CD4-positive, alpha-beta T cell (primary cell): ENCODE results near the gene MAP4K2. TPM values are rescaled to one million over a fixed set of nuclear protein-coding genes. Genes with fewer than 3 reads are reported as not detected.

Source experiments
- ATAC-seq: fragments of 200-7000 bp; cut with Tn5 transposase; one replicate; pipeline ENCODE4 v1.10.0; 2022; ENCODE audit warnings: mild to moderate bottlenecking; ENCODE audit not compliant: poor library complexity
- CTCF ChIA-PET: fragments of 350-600 bp; sonication (Branson Sonifier 250); formaldehyde crosslinking; loops from one replicate; lab custom pipeline; 2021; ENCODE audit warnings: antibody characterized with exemption, inconsistent platforms; lab: Charles Lee
- POLR2A ChIA-PET: fragments of 350-600 bp; sonication (Branson Sonifier 250); formaldehyde crosslinking; loops from one replicate; lab custom pipeline; 2021; ENCODE audit warnings: antibody characterized with exemption, inconsistent platforms; lab: Charles Lee
- DNase-seq, 14 experiments: peaks; one replicate each; pipeline ENCODE4 v3.0.0-alpha.2; 2013 to 2020; ENCODE audit warnings: mixed read lengths in 2 of 14
- H3K27ac ChIP-seq, 2 donors: one replicate each; pipeline versions ENCODE4 v1.5.1 to v1.7.0; 2013; ENCODE audit warnings: low read length in 2 of 2, low read depth in 1 of 2, mild to moderate bottlenecking in 1 of 2
- H3K27me3 ChIP-seq, 2 experiments: 1 replicate in 1 of 2; 2 replicates in 1 of 2; pipeline versions ENCODE4 v1.6.1 to v1.7.0; 2013; ENCODE audit warnings: low read length in 2 of 2, control low read depth in 1 of 2, mild to moderate bottlenecking in 1 of 2, moderate library complexity in 1 of 2; ENCODE audit not compliant: insufficient read depth in 2 of 2, control insufficient read depth in 1 of 2
- H3K36me3 ChIP-seq: one replicate; pipeline ENCODE4 v1.6.1; 2013; ENCODE audit warnings: low read length, control low read depth; ENCODE audit not compliant: insufficient read depth
- H3K4me1 ChIP-seq: one replicate; pipeline ENCODE4 v1.6.1; 2013; ENCODE audit warnings: low read length, control low read depth; ENCODE audit not compliant: insufficient read depth
- H3K4me3 ChIP-seq: one replicate; pipeline ENCODE4 v1.5.1; 2013; ENCODE audit warnings: mild to moderate bottlenecking, low read length, moderate library complexity
- H3K9me3 ChIP-seq, 2 experiments: 1 replicate in 1 of 2; 2 replicates in 1 of 2; pipeline versions ENCODE4 v1.6.1 to v1.7.0; 2013; ENCODE audit warnings: low read length in 2 of 2, mild to moderate bottlenecking in 2 of 2, control low read depth in 1 of 2, moderate library complexity in 1 of 2; ENCODE audit not compliant: control insufficient read depth in 1 of 2, insufficient read depth in 1 of 2
- H3K27ac Mint-ChIP-seq: one replicate; pipeline ENCODE4 v1.8.0; 2020; ENCODE audit warnings: mixed read lengths
- H3K27me3 Mint-ChIP-seq: one replicate; pipeline ENCODE4 v1.8.0; 2021; ENCODE audit warnings: mixed read lengths
- H3K36me3 Mint-ChIP-seq: one replicate; pipeline ENCODE4 v1.8.0; 2021; ENCODE audit warnings: low read depth, mixed read lengths
- H3K4me1 Mint-ChIP-seq: one replicate; pipeline ENCODE4 v1.8.0; 2021; ENCODE audit warnings: low read depth, mixed read lengths
- H3K4me3 Mint-ChIP-seq: one replicate; pipeline ENCODE4 v1.8.0; 2020; ENCODE audit warnings: mild to moderate bottlenecking, mixed read lengths
- H3K9me3 Mint-ChIP-seq: one replicate; pipeline ENCODE4 v1.8.0; 2020; ENCODE audit warnings: mixed read lengths
- CTCF ChIP-seq: fragments of 200-600 bp; IDR thresholded peaks from one replicate; pipeline ENCODE4 v1.8.0; 2022; ENCODE audit warnings: antibody characterized with exemption, mild to moderate bottlenecking
- intact Hi-C, 2 experiments: fragments of 100-400 bp; cut with DNase I in 1 of 2; cut with micrococcal nuclease in 1 of 2; formaldehyde crosslinking; loops; one replicate each; pipeline versions ENCODE4 v1.15.1 to v1.9.0; 2023 to 2025; cut with DNase I, micrococcal nuclease
- total RNA-seq, 174 experiments: library from RNA in 2 of 174; stranded (reverse) in 2 of 174; gene quantifications; one replicate each; pipeline ENCODE4 v1.2.3 and lab custom pipeline; 2021 to 2026

MAP4K2 gene
- total RNA-seq, 2 experiments from 2014 or later = 71.9 to 74.1 TPM

DNA sequence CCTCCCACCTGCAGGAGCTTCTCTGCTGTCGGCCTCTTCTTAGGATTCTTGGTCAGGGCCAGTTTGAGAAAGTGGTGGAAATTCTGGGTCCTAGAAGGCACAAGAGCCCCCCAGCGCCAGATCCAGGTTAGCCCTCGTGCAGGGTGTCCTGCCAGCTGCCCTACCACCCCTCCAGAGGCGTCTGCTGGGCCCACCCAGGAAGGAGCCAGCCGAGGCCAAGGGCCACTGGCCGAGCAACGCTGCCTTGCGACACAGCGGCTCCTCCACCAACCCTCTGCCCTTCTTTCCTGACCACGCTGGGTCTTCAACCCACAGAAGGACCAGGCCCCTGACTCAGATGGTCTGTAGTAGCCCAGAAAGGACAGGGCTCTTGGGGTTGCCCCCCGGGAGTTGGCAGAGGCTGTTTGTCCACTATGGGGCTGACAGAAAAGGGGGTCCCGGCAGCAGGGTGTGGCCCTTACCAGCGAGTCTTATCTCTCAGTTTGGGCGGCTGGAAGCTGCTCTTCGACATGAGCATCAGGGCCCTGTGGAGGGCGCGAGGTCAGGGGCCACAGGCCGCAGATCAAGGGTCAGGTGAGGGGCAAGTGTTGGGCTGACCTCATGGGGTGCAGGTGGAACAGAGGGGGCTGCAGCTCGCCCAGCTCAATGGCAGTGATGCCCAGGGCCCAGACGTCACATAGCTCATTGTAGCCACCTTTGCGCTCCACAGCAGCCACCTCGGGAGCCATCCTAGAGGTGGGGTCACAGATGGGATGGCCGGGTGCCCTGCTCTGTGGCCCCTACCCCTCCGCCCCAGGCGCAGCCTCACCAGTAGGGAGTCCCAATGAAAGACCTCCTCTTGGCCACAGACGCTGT, 2.5 kb downstream of the MAP4K2 start:
- H3K9me3 Mint-ChIP-seq = no peaks in the 10 kb centered on the region
- no peaks in the 10 kb centered on the region for H3K27me3 Mint-ChIP-seq
- Histone ChIP-seq H3K27me3 (no peaks in the 10 kb centered on the region), H3K27ac (no peak overlapping the region), H3K4me3 (no peak overlapping the region), H3K9me3 (no peaks in the 10 kb centered on the region), H3K4me1 (peaks cover 49% of the 10 kb centered on the region), H3K36me3 (peaks cover 57% of the 10 kb centered on the region)
- no peak for ATAC-seq
- intact Hi-C loops = loop anchor here in 1 of 2 experiments (2.0 to 5.0 kb wide), 3 partner anchors 14 to 312 kb away; partner anchors contain the start of gene TM7SF2
- peaks cover 32% of the 10 kb centered on the region for H3K4me1 Mint-ChIP-seq
- POLR2A ChIA-PET = interaction anchor here (0.5 to 5.7 kb wide), 4 partner anchors 10 to 56 kb away, joined by 3 to 81 read pairs (median 14); partner anchors contain the start of genes MEN1, RASGRP2 and SF1
- H3K36me3 Mint-ChIP-seq = peaks cover 50% of the 10 kb centered on the region
- DNase-seq = peak in 1 of 14 experiments; percentile 31
- no peak for TF ChIP-seq CTCF
- CTCF ChIA-PET = interaction anchor here (2.8 kb wide), 1 partner anchor 12 kb away, joined by 7 read pairs; no protein-coding TSS in a partner anchor
- peak overlapping the region; percentile 85 for H3K4me3 Mint-ChIP-seq
- peak overlapping the region; percentile 76 for H3K27ac Mint-ChIP-seq

- ChIA-PET POLR2A (interaction anchor here (0.6 to 5.7 kb wide), 5 partner anchors 11 to 323 kb away, joined by 3 to 81 read pairs (median 4); partner anchors contain the start of genes MEN1 and SF1), CTCF (interaction anchor here (2.8 kb wide), 1 partner anchor 11 kb away, joined by 7 read pairs; no protein-coding TSS in a partner anchor)
- TF ChIP-seq CTCF = no peak
- no peak overlapping the region for H3K27ac ChIP-seq
- Mint-ChIP-seq H3K9me3 (no peaks in the 10 kb centered on the region), H3K27ac (peak overlapping the region; percentile 76), H3K36me3 (peaks cover 50% of the 10 kb centered on the region), H3K4me1 (peaks cover 35% of the 10 kb centered on the region), H3K27me3 (no peaks in the 10 kb centered on the region), H3K4me3 (peak overlapping the region; percentile 51)
- peaks cover 49% of the 10 kb centered on the region for H3K4me1 ChIP-seq
- ATAC-seq (no peak), DNase-seq (peak in 1 of 14 experiments; percentile 33)
- H3K4me3 ChIP-seq = no peak overlapping the region
- intact Hi-C loops = loop anchor here in 1 of 2 experiments (2.0 to 5.0 kb wide), 3 partner anchors 13 to 313 kb away; partner anchors contain the start of gene TM7SF2
- H3K36me3 ChIP-seq = peaks cover 51% of the 10 kb centered on the region
- H3K27me3 ChIP-seq = no peaks in the 10 kb centered on the region
- H3K9me3 ChIP-seq = no peaks in the 10 kb centered on the region
Observed at GRCh38 chr11:64799623-64800302, 3.3 kb downstream of the MAP4K2 start.

- Mint-ChIP-seq H3K27ac (peak overlapping the region; percentile 76), H3K36me3 (peaks cover 56% of the 10 kb centered on the region), H3K27me3 (no peaks in the 10 kb centered on the region), H3K4me1 (peaks cover 40% of the 10 kb centered on the region), H3K9me3 (no peaks in the 10 kb centered on the region), H3K4me3 (no peak overlapping the region)
- DNase-seq = no peak
- ChIA-PET POLR2A (interaction anchor here (0.6 to 5.7 kb wide), 4 partner anchors 15 to 324 kb away, joined by 3 to 81 read pairs (median 4); partner anchors contain the start of gene SF1), CTCF (interaction anchor here (0.6 to 1.4 kb wide), 2 partner anchors 16 to 75 kb away, joined by 3 read pairs; no protein-coding TSS in a partner anchor)
- H3K4me1 ChIP-seq = peaks cover 47% of the 10 kb centered on the region
- H3K27me3 ChIP-seq = no peaks in the 10 kb centered on the region
- H3K36me3 ChIP-seq = peaks cover 53% of the 10 kb centered on the region
- no peak for TF ChIP-seq CTCF
- H3K27ac ChIP-seq = no peak overlapping the region
- no peak for ATAC-seq
- no peaks in the 10 kb centered on the region for H3K9me3 ChIP-seq
- no peak overlapping the region for H3K4me3 ChIP-seq
- intact Hi-C loops = no loop called here
Observed at GRCh38 chr11:64799256-64799622, 3.8 kb downstream of the MAP4K2 start.
